ENCODE results near the gene STARD5. TPM values are rescaled to one million over a fixed set of nuclear protein-coding genes. Genes with fewer than 3 reads are reported as not detected.

The STARD5 gene
- total RNA-seq, 1 experiment from 2014 or later, result 0.41 TPM

GRCh38 chr15:81361891-81362290, 38.0 kb upstream of the STARD5 start:
- CTCF ChIA-PET, result no interaction called here
- BruUV-seq (replicated peaks), result no TSS peak
- Histone ChIP-seq H3K27me3 (ENCODE audit: insufficient read depth, low read depth) (peaks cover 28% of the 10 kb centered on the region), H3K4me1 (replicated peaks; ENCODE audit: insufficient read depth) (no peaks in the 10 kb centered on the region), H3K36me3 (ENCODE audit: low read depth) (no peaks in the 10 kb centered on the region), H4K20me1 (ENCODE audit: insufficient read depth) (no peaks in the 10 kb centered on the region; the same call in 1 of the 2 replicates), H3K27ac (no peak overlapping the region), H2AFZ (no peak overlapping the region), H3K4me3 (no peak overlapping the region), H3K4me2 (no peak overlapping the region), H3F3A (ENCODE audit: insufficient read depth, low read depth) (no peaks in the 10 kb centered on the region), H3K9me2 (ENCODE audit: insufficient read depth) (no peaks in the 10 kb centered on the region), H3K79me2 (ENCODE audit: low read depth) (no peaks in the 10 kb centered on the region), H3K9me3 (ENCODE audit: insufficient read depth, low read depth) (no peaks in the 10 kb centered on the region)
- DNase-seq, result no peak
- POLR2A ChIA-PET (ENCODE audit: unreplicated experiment), result no interaction called here
- no peak for TF ChIP-seq CTCF (conservative IDR thresholded peaks at IDR 0.05)
- TF ChIP-seq EZH2 (IDR thresholded peaks at IDR 0.05; ENCODE audit: low read depth), result no peak
- intact Hi-C loops (cut with micrococcal nuclease; ENCODE audit: unreplicated experiment), result no loop called here

GRCh38 chr15:81360491-81360890, 36.5 kb upstream of the STARD5 start:
- ChIA-PET CTCF (no interaction called here), POLR2A (ENCODE audit: unreplicated experiment) (no interaction called here)
- H3K79me2 ChIP-seq (ENCODE audit: low read depth), result no peaks in the 10 kb centered on the region
- no peaks in the 10 kb centered on the region for H3K9me3 ChIP-seq (ENCODE audit: insufficient read depth, low read depth)
- no peaks in the 10 kb centered on the region for H3K9me2 ChIP-seq (ENCODE audit: insufficient read depth)
- H3K36me3 ChIP-seq (ENCODE audit: low read depth), result no peaks in the 10 kb centered on the region
- peaks cover 28% of the 10 kb centered on the region for H3K27me3 ChIP-seq (ENCODE audit: insufficient read depth, low read depth)
- DNase-seq, result no peak
- BruUV-seq (replicated peaks), result no TSS peak
- no peaks in the 10 kb centered on the region for H4K20me1 ChIP-seq (ENCODE audit: insufficient read depth)
- no peaks in the 10 kb centered on the region for H3F3A ChIP-seq (ENCODE audit: insufficient read depth, low read depth)
- TF ChIP-seq CTCF (conservative IDR thresholded peaks at IDR 0.05) (no peak), EZH2 (IDR thresholded peaks at IDR 0.05; ENCODE audit: low read depth) (no peak)
- intact Hi-C loops (cut with micrococcal nuclease; ENCODE audit: unreplicated experiment), result no loop called here
- no peak overlapping the region for H3K4me3 ChIP-seq
- H3K4me1 ChIP-seq (replicated peaks; ENCODE audit: insufficient read depth), result no peaks in the 10 kb centered on the region
- no peak overlapping the region for H3K27ac ChIP-seq
- no peak overlapping the region for H2AFZ ChIP-seq
- no peak overlapping the region for H3K4me2 ChIP-seq

GRCh38 chr15:81358248-81358647, 34.3 kb upstream of the STARD5 start:
- H3F3A ChIP-seq (ENCODE audit: insufficient read depth, low read depth), result no peaks in the 10 kb centered on the region
- H3K4me1 ChIP-seq (replicated peaks; ENCODE audit: insufficient read depth), result no peaks in the 10 kb centered on the region
- no peak for DNase-seq
- TF ChIP-seq EZH2 (IDR thresholded peaks at IDR 0.05; ENCODE audit: low read depth) (no peak), CTCF (conservative IDR thresholded peaks at IDR 0.05) (no peak)
- no peaks in the 10 kb centered on the region for H3K36me3 ChIP-seq (ENCODE audit: low read depth)
- no peak overlapping the region for H3K4me3 ChIP-seq
- no peaks in the 10 kb centered on the region for H3K9me3 ChIP-seq (ENCODE audit: insufficient read depth, low read depth)
- H4K20me1 ChIP-seq (ENCODE audit: insufficient read depth), result no peaks in the 10 kb centered on the region
- H3K4me2 ChIP-seq, result no peak overlapping the region
- ChIA-PET CTCF (no interaction called here), POLR2A (ENCODE audit: unreplicated experiment) (no interaction called here)
- no peaks in the 10 kb centered on the region for H3K79me2 ChIP-seq (ENCODE audit: low read depth)
- intact Hi-C loops (cut with micrococcal nuclease; ENCODE audit: unreplicated experiment), result no loop called here
- no peaks in the 10 kb centered on the region for H3K9me2 ChIP-seq (ENCODE audit: insufficient read depth)
- H3K27ac ChIP-seq, result no peak overlapping the region
- peaks cover 28% of the 10 kb centered on the region for H3K27me3 ChIP-seq (ENCODE audit: insufficient read depth, low read depth)
- BruUV-seq (replicated peaks), result no TSS peak
- H2AFZ ChIP-seq, result no peak overlapping the region

Measured in PC-9 (cell line).